Aorta (tissue), 5 donors: Measurements from ENCODE around the gene BAIAP2L2. TPM values are rescaled to one million over a fixed set of nuclear protein-coding genes. Genes with fewer than 3 reads are reported as not detected.
"Not testable (repeated sequence)": the region's sequence is repeated elsewhere in the genome, so short reads cannot be mapped to it uniquely, and the experiment has no call there.

Source experiments
- ATAC-seq: fragments of 200-7000 bp; cut with Tn5 transposase; one replicate; pipeline ENCODE4 v1.9.1; 2022; ENCODE audit warnings: moderate library complexity; ENCODE audit not compliant: low FRiP score
- DNase-seq, 2 donors: peaks; one replicate each; pipeline ENCODE4 v3.0.0-alpha.2; 2020
- H3K27ac ChIP-seq, 2 donors: one replicate each; pipeline ENCODE4 v1.5.1; 2013; ENCODE audit warnings: low read length in 2 of 2, mild to moderate bottlenecking in 2 of 2, moderate library complexity in 2 of 2, control low read depth in 1 of 2, inconsistent platforms in 1 of 2, low read depth in 1 of 2
- H3K27me3 ChIP-seq, 2 donors: one replicate each; pipeline ENCODE4 v1.6.1; 2013; ENCODE audit warnings: control low read depth in 1 of 2, low read length in 1 of 2, mild to moderate bottlenecking in 1 of 2, moderate library complexity in 1 of 2; ENCODE audit not compliant: insufficient read depth in 2 of 2, control insufficient read depth in 1 of 2
- H3K36me3 ChIP-seq, 2 donors: one replicate each; pipeline ENCODE4 v1.6.1; 2013; ENCODE audit warnings: control low read depth in 1 of 2, low read length in 1 of 2, mild to moderate bottlenecking in 1 of 2; ENCODE audit not compliant: insufficient read depth in 2 of 2, control insufficient read depth in 1 of 2
- H3K4me1 ChIP-seq, 2 donors: one replicate each; pipeline ENCODE4 v1.6.1; 2013; ENCODE audit warnings: low read length in 2 of 2, control low read depth in 1 of 2, mild to moderate bottlenecking in 1 of 2, moderate library complexity in 1 of 2; ENCODE audit not compliant: insufficient read depth in 2 of 2, control insufficient read depth in 1 of 2
- H3K4me3 ChIP-seq, 2 donors: one replicate each; pipeline ENCODE4 v1.5.1; 2013; ENCODE audit warnings: low read length in 2 of 2, control low read depth in 1 of 2, mild to moderate bottlenecking in 1 of 2
- H3K9me3 ChIP-seq: one replicate; pipeline ENCODE4 v1.6.1; 2013; ENCODE audit warnings: mild to moderate bottlenecking, low read length; ENCODE audit not compliant: control insufficient read depth
- WGBS, 2 donors: extraction: QIAGEN DNeasy Blood & Tissue Kit; methylation state at CpG; one replicate each; pipeline ENCODE4 v1.1.7; 2013; 5-methylcytosine and 5-hydroxymethylcytosine counted together
- intact Hi-C, 2 donors: fragments of 100-400 bp; cut with DNase I; formaldehyde crosslinking; loops; one replicate each; pipeline versions ENCODE4 v1.14.2 to v1.15.0; 2022
- polyA plus RNA-seq, 2 donors: library from polyadenylated mRNA; stranded (reverse); fragments of 200-250 nt; gene quantifications; one replicate each; pipeline ENCODE4 v1.2.3, GENCODE V29; 2013
- total RNA-seq, 2 donors: library from RNA; stranded (reverse); fragmentation: NEBNext Ultra II Directional; extraction: Animal tissue kit (Norgen Biotek cat#: 25700); gene quantifications; one replicate each; pipeline ENCODE4 v1.2.1, GENCODE V29; 2021
- donor health status: healthy with polysubstance abuse.
- donor health status: Bipolar disorder and iron deficiency.
- donor health status: DM: no; HTN: no; CAD: no.
- donor health status: DM: no; HTN: no; CAD: no.
- donor health status: DM: yes; HTN: yes; CAD: no.

Gene BAIAP2L2
- total and polyA plus RNA-seq, 4 donors: 0.26 to 11.9 (median 1.4) TPM

- Histone ChIP-seq H3K27ac (no peak overlapping the region), H3K4me3 (no peak overlapping the region), H3K4me1 (no peaks in the 10 kb centered on the region), H3K36me3 (no peaks in the 10 kb centered on the region), H3K9me3 (no peaks in the 10 kb centered on the region), H3K27me3 (no peaks in the 10 kb centered on the region)
- intact Hi-C loops: no loop called here
- DNase-seq (no peak), ATAC-seq (no peak)
- 86 to 100% methylated on average over 1 of the region's 1 CpG for WGBS, 2 donors
Measured at GRCh38 chr22:38042488-38042790, 68.0 kb downstream of the BAIAP2L2 start.

- no peak for ATAC-seq
- intact Hi-C loops: no loop called here
Measured at GRCh38 chr22:38041760-38042487, 68.6 kb downstream of the BAIAP2L2 start.

GRCh38 chr22:38040953-38041759 is 69.3 kb downstream of the BAIAP2L2 start:
- intact Hi-C loops: no loop called here
- ATAC-seq (no peak), DNase-seq (no peak)
- Histone ChIP-seq H3K4me3 (no peak overlapping the region), H3K27ac (no peak overlapping the region), H3K27me3 (no peaks in the 10 kb centered on the region), H3K9me3 (no peaks in the 10 kb centered on the region), H3K36me3 (no peaks in the 10 kb centered on the region), H3K4me1 (no peaks in the 10 kb centered on the region)
- WGBS, 2 donors: 89 to 90% methylated on average over 20 of the region's 20 CpGs

More at GRCh38 chr22:38041760-38042487, 68.6 kb downstream of the BAIAP2L2 start:
- Histone ChIP-seq H3K27ac (no peak overlapping the region), H3K4me3 (no peak overlapping the region), H3K27me3 (no peaks in the 10 kb centered on the region), H3K36me3 (no peaks in the 10 kb centered on the region), H3K4me1 (no peaks in the 10 kb centered on the region), H3K9me3 (no peaks in the 10 kb centered on the region)
- 85 to 90% methylated on average over 5 of the region's 5 CpGs for WGBS, 2 donors
- no peak for DNase-seq

- DNase-seq (no peak), ATAC-seq (no peak)
- Histone ChIP-seq H3K27ac (no peak overlapping the region), H3K4me1 (no peaks in the 10 kb centered on the region), H3K4me3 (no peak overlapping the region), H3K27me3 (no peaks in the 10 kb centered on the region), H3K36me3 (no peaks in the 10 kb centered on the region), H3K9me3 (no peaks in the 10 kb centered on the region)
- 54 to 57% methylated on average over 46 of the region's 46 CpGs for WGBS, 2 donors
- intact Hi-C loops: no loop called here
Measured at GRCh38 chr22:38038890-38039812, 71.3 kb downstream of the BAIAP2L2 start.

- intact Hi-C loops: no loop called here
- no peak for ATAC-seq
- WGBS, 2 donors: 89 to 97% methylated on average over 23 of the region's 23 CpGs
- no peaks in the 10 kb centered on the region for H3K27me3 ChIP-seq
- H3K27ac ChIP-seq: no peak overlapping the region
- no peaks in the 10 kb centered on the region for H3K4me1 ChIP-seq
- no peak for DNase-seq
- H3K4me3 ChIP-seq: no peak overlapping the region
- no peaks in the 10 kb centered on the region for H3K9me3 ChIP-seq
- H3K36me3 ChIP-seq: no peaks in the 10 kb centered on the region
Measured at GRCh38 chr22:38038426-38038825, 72.1 kb downstream of the BAIAP2L2 start.

- DNase-seq, ATAC-seq, H3K36me3 ChIP-seq, intact Hi-C loops, H3K4me3 ChIP-seq, H3K9me3 ChIP-seq, H3K27me3 ChIP-seq, H3K27ac ChIP-seq, H3K4me1 ChIP-seq: not testable (repeated sequence)
- 88 to 95% methylated on average over 13 of the region's 13 CpGs for WGBS, 2 donors
Measured at GRCh38 chr22:38037367-38038150, 72.9 kb downstream of the BAIAP2L2 start.

GRCh38 chr22:38036392-38037062 is 74.0 kb downstream of the BAIAP2L2 start:
- no peak for ATAC-seq
- Histone ChIP-seq H3K9me3 (no peaks in the 10 kb centered on the region), H3K4me3 (no peak overlapping the region), H3K36me3 (no peaks in the 10 kb centered on the region), H3K27me3 (no peaks in the 10 kb centered on the region), H3K4me1 (no peaks in the 10 kb centered on the region), H3K27ac (no peak overlapping the region)
- no peak for DNase-seq
- intact Hi-C loops: no loop called here
- WGBS, 2 donors: 82 to 85% methylated on average over 10 of the region's 10 CpGs

- H3K27ac ChIP-seq: no peak overlapping the region
- WGBS, 2 donors: 93 to 95% methylated on average over 8 to 9 of the region's 9 CpGs
- H3K4me1 ChIP-seq: no peaks in the 10 kb centered on the region
- intact Hi-C loops: no loop called here
- no peak for ATAC-seq
- H3K36me3 ChIP-seq: no peaks in the 10 kb centered on the region
- H3K4me3 ChIP-seq: no peak overlapping the region
- DNase-seq: no peak
- H3K27me3 ChIP-seq: no peaks in the 10 kb centered on the region
- H3K9me3 ChIP-seq: no peaks in the 10 kb centered on the region
Measured at GRCh38 chr22:38035530-38035885, 75.0 kb downstream of the BAIAP2L2 start.
